Body of pancreas (tissue), 4 donors: ENCODE data around the gene RPAP2. TPM values are rescaled to one million over a fixed set of nuclear protein-coding genes. Genes with fewer than 3 reads are reported as not detected.

Source experiments
- ATAC-seq: fragments of 150-250 bp; one replicate; pipeline ENCODE4 v1.9.1; 2016
- DNase-seq, 4 donors: peaks; one replicate each; pipeline ENCODE4 v3.0.0-alpha.2; 2019
- H3K27ac ChIP-seq, 4 donors: fragments of 200-600 bp; sonication (generic); 1 replicate in 3 of 4; 2 replicates in 1 of 4; pipeline versions ENCODE4 v1.5.1 to v1.6.1; 2016 to 2019; ENCODE audit warnings: mild to moderate bottlenecking in 1 of 4, mixed read lengths in 1 of 4, moderate library complexity in 1 of 4
- H3K27me3 ChIP-seq, 2 donors: fragments of 200-600 bp; sonication (generic); one replicate each; pipeline ENCODE4 v1.6.0; 2016; ENCODE audit warnings: mild to moderate bottlenecking in 1 of 2
- H3K36me3 ChIP-seq, 2 donors: fragments of 200-600 bp; sonication (generic); replicated peaks in 1 of 2; 2 replicates each; pipeline ENCODE4 v1.5.1; 2016; ENCODE audit warnings: low read depth in 2 of 2; ENCODE audit not compliant: insufficient read depth in 1 of 2
- H3K4me1 ChIP-seq: fragments of 200-600 bp; sonication (generic); one replicate; pipeline ENCODE4 v1.6.0; 2016
- H3K4me3 ChIP-seq, 2 donors: fragments of 200-600 bp; sonication (generic); 1 replicate in 1 of 2; 2 replicates in 1 of 2; pipeline ENCODE4 v1.5.1; 2016 to 2019
- H3K9me3 ChIP-seq, 3 donors: fragments of 200-600 bp; sonication (generic); 1 replicate in 2 of 3; 2 replicates in 1 of 3; pipeline ENCODE4 v1.5.1; 2016
- CTCF ChIP-seq, 7 experiments: fragments of 450-650 bp in 4 of 7; fragments of 200-600 bp in 3 of 7; sonication (generic) in 3 of 7; IDR thresholded peaks; one replicate each; pipeline ENCODE4 v1.5.1; 2016 to 2019; ENCODE audit warnings: antibody characterized with exemption in 7 of 7
- POLR2A ChIP-seq, 3 donors: fragments of 450-650 bp; IDR thresholded peaks; one replicate each; pipeline ENCODE4 v1.6.1; 2016; ENCODE audit warnings: antibody characterized with exemption in 3 of 3, mild to moderate bottlenecking in 2 of 3
- WGBS, 2 donors: methylation state at CpG; one replicate each; pipeline ENCODE4 v1.1.5; 2017; 5-methylcytosine and 5-hydroxymethylcytosine counted together
- intact Hi-C: fragments of 100-400 bp; cut with DNase I; formaldehyde crosslinking; loops from one replicate; pipeline ENCODE4 v1.15.1; 2023
- total RNA-seq, 2 donors: library from RNA; depleted of rRNA; stranded (reverse); fragments of >200 nt; gene quantifications; one replicate each; pipeline ENCODE4 v1.1.0, GENCODE V29; 2016

RPAP2 gene
- total RNA-seq, 2 donors from 2014 or later: 3.9 to 4.9 TPM

DNA sequence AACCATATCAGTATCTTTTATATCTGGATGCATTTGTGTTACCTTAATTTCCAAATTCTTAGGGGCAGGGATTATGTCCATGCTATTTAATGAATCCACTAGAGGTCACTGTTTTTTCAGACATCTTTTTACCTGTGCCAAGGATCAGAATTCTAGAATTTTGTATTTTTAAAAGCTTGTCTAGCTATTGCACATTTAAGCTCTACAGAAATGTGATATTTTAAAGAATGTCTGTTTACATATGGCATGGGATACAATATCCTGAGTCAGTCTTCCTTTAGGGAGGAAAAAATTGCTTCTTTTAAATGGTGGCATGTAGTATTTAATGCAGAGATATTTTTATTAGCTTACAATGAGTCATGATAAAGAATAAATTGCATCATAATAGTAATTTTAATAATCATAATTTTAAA, 11.3 kb downstream of the RPAP2 start:
- no peak for DNase-seq
- Histone ChIP-seq H3K4me3 (no peak overlapping the region), H3K4me1 (no peaks in the 10 kb centered on the region), H3K9me3 (no peaks in the 10 kb centered on the region), H3K27me3 (no peaks in the 10 kb centered on the region), H3K27ac (no peak overlapping the region), H3K36me3 (peaks cover 0 to 10% of the 10 kb centered on the region in 2 donors)
- no peak for ATAC-seq
- TF ChIP-seq POLR2A (IDR thresholded peaks at IDR 0.05) (no peak), CTCF (IDR thresholded peaks at IDR 0.05) (peak in 6 of 7 experiments; percentile 46 to 68 (median 56))
- intact Hi-C loops: no loop called here

GRCh38 chr1:92314024-92314423, 15.2 kb downstream of the RPAP2 start:
- peaks cover 0 to 2% of the 10 kb centered on the region in 2 donors for H3K36me3 ChIP-seq
- no peaks in the 10 kb centered on the region for H3K9me3 ChIP-seq
- H3K27ac ChIP-seq: no peak overlapping the region
- intact Hi-C loops: no loop called here
- H3K4me3 ChIP-seq: no peak overlapping the region
- no peak for TF ChIP-seq POLR2A (IDR thresholded peaks at IDR 0.05)
- no peak for TF ChIP-seq CTCF (IDR thresholded peaks at IDR 0.05)
- H3K27me3 ChIP-seq: no peaks in the 10 kb centered on the region
- DNase-seq (no peak), ATAC-seq (no peak)
- 92 to 96% methylated on average over 1 of the region's 1 CpG for WGBS, 2 donors
- no peaks in the 10 kb centered on the region for H3K4me1 ChIP-seq

GRCh38 chr1:92315766-92316599, 17.1 kb downstream of the RPAP2 start:
- no peaks in the 10 kb centered on the region for H3K27me3 ChIP-seq
- intact Hi-C loops: no loop called here
- DNase-seq (no peak), ATAC-seq (no peak)
- TF ChIP-seq POLR2A (IDR thresholded peaks at IDR 0.05) (no peak), CTCF (IDR thresholded peaks at IDR 0.05) (no peak)
- H3K27ac ChIP-seq: no peak overlapping the region
- peaks cover 0 to 2% of the 10 kb centered on the region in 2 donors for H3K36me3 ChIP-seq
- WGBS, 2 donors: 77 to 80% methylated on average over 6 of the region's 6 CpGs
- no peaks in the 10 kb centered on the region for H3K9me3 ChIP-seq
- no peaks in the 10 kb centered on the region for H3K4me1 ChIP-seq
- H3K4me3 ChIP-seq: no peak overlapping the region

GRCh38 chr1:92317836-92318493, 19.1 kb downstream of the RPAP2 start:
- Histone ChIP-seq H3K4me1 (no peaks in the 10 kb centered on the region), H3K4me3 (no peak overlapping the region), H3K27ac (no peak overlapping the region), H3K36me3 (no peaks in the 10 kb centered on the region), H3K27me3 (no peaks in the 10 kb centered on the region), H3K9me3 (no peaks in the 10 kb centered on the region)
- 86 to 87% methylated on average over 3 of the region's 3 CpGs for WGBS, 2 donors
- intact Hi-C loops: no loop called here
- ATAC-seq (no peak), DNase-seq (no peak)
- TF ChIP-seq CTCF (IDR thresholded peaks at IDR 0.05): no peak
- TF ChIP-seq POLR2A (IDR thresholded peaks at IDR 0.05): no peak
